Heart left ventricle (tissue), 16 donors: Measurements from ENCODE around the gene MESP2. TPM values are rescaled to one million over a fixed set of nuclear protein-coding genes. Genes with fewer than 3 reads are reported as not detected.

Experiments
- ATAC-seq, 4 donors: fragments of 200-7000 bp; cut with Tn5 transposase; one replicate each; pipeline ENCODE4 v1.9.1; 2020 to 2022; ENCODE audit warnings: moderate library complexity in 4 of 4, mild to moderate bottlenecking in 3 of 4, moderate number of reproducible peaks in 1 of 4
- DNase-seq, 5 donors: peaks; one replicate each; pipeline ENCODE4 v3.0.0-alpha.2; 2020
- H3K27ac ChIP-seq, 12 donors: fragments of 200-600 bp; sonication (generic) in 4 of 12; one replicate each; pipeline versions ENCODE4 v1.5.0 to v1.8.0; 2016 to 2022; ENCODE audit warnings: mild to moderate bottlenecking in 2 of 12
- H3K27me3 ChIP-seq, 9 donors: fragments of 200-600 bp; sonication (generic) in 2 of 9; one replicate each; pipeline versions ENCODE4 v1.5.1 to v1.8.0; 2016 to 2022; ENCODE audit warnings: mild to moderate bottlenecking in 3 of 9
- H3K36me3 ChIP-seq, 9 donors: fragments of 200-600 bp; sonication (generic) in 2 of 9; one replicate each; pipeline versions ENCODE4 v1.5.0 to v1.8.0; 2018 to 2022; ENCODE audit warnings: mild to moderate bottlenecking in 2 of 9
- H3K4me1 ChIP-seq, 12 donors: fragments of 200-600 bp; sonication (generic) in 4 of 12; one replicate each; pipeline versions ENCODE4 v1.5.0 to v1.8.0; 2016 to 2022; ENCODE audit warnings: mild to moderate bottlenecking in 3 of 12
- H3K4me3 ChIP-seq, 12 donors: fragments of 200-600 bp; sonication (generic) in 4 of 12; one replicate each; pipeline versions ENCODE4 v1.5.0 to v1.8.0; 2017 to 2022; ENCODE audit warnings: mild to moderate bottlenecking in 9 of 12, moderate library complexity in 4 of 12
- H3K9me3 ChIP-seq, 12 donors: fragments of 200-600 bp; sonication (generic) in 4 of 12; one replicate each; pipeline versions ENCODE4 v1.5.0 to v1.8.0; 2016 to 2022; ENCODE audit warnings: mild to moderate bottlenecking in 1 of 12
- POLR2A ChIP-seq, 2 donors: fragments of 450-650 bp; IDR thresholded peaks; one replicate each; pipeline ENCODE4 v1.6.1; 2017; ENCODE audit warnings: antibody characterized with exemption in 2 of 2, mild to moderate bottlenecking in 2 of 2, moderate library complexity in 2 of 2
- WGBS, 4 donors: extraction: QIAGEN DNeasy Blood & Tissue Kit in 2 of 4; methylation state at CpG; one replicate each; pipeline versions ENCODE4 v1.1.5 to v1.1.7; 2013 to 2018; 5-methylcytosine and 5-hydroxymethylcytosine counted together
- intact Hi-C, 10 donors: fragments of 100-400 bp; cut with DNase I; formaldehyde crosslinking; loops; one replicate each; pipeline versions ENCODE4 v1.11.1 to v1.14.2; 2022
- polyA plus RNA-seq, 2 donors: library from polyadenylated mRNA; stranded (reverse); fragments of 200-250 nt; gene quantifications; one replicate each; pipeline ENCODE4 v1.2.3, GENCODE V29; 2013
- total RNA-seq, 9 donors: library from RNA; depleted of rRNA in 2 of 9; stranded (reverse); fragments of >200 nt in 2 of 9; fragmentation: NEBNext Ultra II Directional in 3 of 9; extraction: Animal tissue kit (Norgen Biotek cat#: 25700) in 3 of 9; gene quantifications; one replicate each; pipeline versions ENCODE4 v1.1.0 to v1.2.4, GENCODE V29; 2016 to 2023
- TF ChIP-seq, protein P1 (sequence below), 12 donors: fragments of 200-600 bp; sonication (generic) in 4 of 12; IDR thresholded peaks; one replicate each; pipeline versions ENCODE4 v1.5.0 to v1.8.0; 2018 to 2022; ENCODE audit warnings: antibody characterized with exemption in 12 of 12, mild to moderate bottlenecking in 5 of 12
- donor health status: ischemic (EF 13 %, LVEDD 7.1; RV severe dilation, severe dysfunction).
- donor health status: healthy with polysubstance abuse.
- donor health status: DM: no; HTN: yes; CAD: no.
- donor health status: DM: no; HTN: no; CAD: no.
- donor health status: ischemic (EF 25% LVEDD 6.9; RV normal size, moderate dysfunction).
- donor health status: ischemic (EF 25% LVEDD 5.7; RV mildly dilated, moderate dysfunction).
- donor health status: healthy.
- donor health status: DM: yes; HTN: yes; CAD: no.
- donor health status: ischemic (EF 35%, LVEDD 5.7; RV mildly dilated, moderate dysfunction).
- donor health status: nonischemic (EF 11% LVEDD 7.7; RV severe dilation, severe dysfunction).
- donor health status: DM: yes; HTN: yes; CAD: no.
- donor health status: PGD.
- donor health status: ischemic (EF 29% LVEDD 5.4; RV normal size, mild dysfunction).
- donor health status: nonischemic (EF 23%, LVEDD 6.1; RV moderate dilation, normal function).

MESP2 gene
- total and polyA plus RNA-seq, 11 donors: 0.16 to 0.65 (median 0.58) TPM; not detected in 7

- TF ChIP-seq, protein P1, sequence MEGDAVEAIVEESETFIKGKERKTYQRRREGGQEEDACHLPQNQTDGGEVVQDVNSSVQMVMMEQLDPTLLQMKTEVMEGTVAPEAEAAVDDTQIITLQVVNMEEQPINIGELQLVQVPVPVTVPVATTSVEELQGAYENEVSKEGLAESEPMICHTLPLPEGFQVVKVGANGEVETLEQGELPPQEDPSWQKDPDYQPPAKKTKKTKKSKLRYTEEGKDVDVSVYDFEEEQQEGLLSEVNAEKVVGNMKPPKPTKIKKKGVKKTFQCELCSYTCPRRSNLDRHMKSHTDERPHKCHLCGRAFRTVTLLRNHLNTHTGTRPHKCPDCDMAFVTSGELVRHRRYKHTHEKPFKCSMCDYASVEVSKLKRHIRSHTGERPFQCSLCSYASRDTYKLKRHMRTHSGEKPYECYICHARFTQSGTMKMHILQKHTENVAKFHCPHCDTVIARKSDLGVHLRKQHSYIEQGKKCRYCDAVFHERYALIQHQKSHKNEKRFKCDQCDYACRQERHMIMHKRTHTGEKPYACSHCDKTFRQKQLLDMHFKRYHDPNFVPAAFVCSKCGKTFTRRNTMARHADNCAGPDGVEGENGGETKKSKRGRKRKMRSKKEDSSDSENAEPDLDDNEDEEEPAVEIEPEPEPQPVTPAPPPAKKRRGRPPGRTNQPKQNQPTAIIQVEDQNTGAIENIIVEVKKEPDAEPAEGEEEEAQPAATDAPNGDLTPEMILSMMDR (IDR thresholded peaks at IDR 0.05): no peak
- TF ChIP-seq POLR2A (IDR thresholded peaks at IDR 0.05): no peak
- intact Hi-C loops: loop anchor here in 5 of 10 donors (10.0 kb wide), 3 partner anchors 226 to 326 kb away; no protein-coding TSS in a partner anchor
- Histone ChIP-seq H3K4me1 (peaks cover 0 to 12% (median 0%) of the 10 kb centered on the region in 12 donors), H3K9me3 (no peaks in the 10 kb centered on the region), H3K27ac (no peak overlapping the region), H3K4me3 (no peak overlapping the region), H3K27me3 (no peaks in the 10 kb centered on the region), H3K36me3 (no peaks in the 10 kb centered on the region)
- WGBS, 4 donors: 85 to 89% (median 85%) methylated on average over 8 of the region's 8 CpGs
- ATAC-seq (no peak), DNase-seq (no peak)
Observed at GRCh38 chr15:89758981-89759380, 17.2 kb upstream of the MESP2 start.

GRCh38 chr15:89759835-89760234, 16.3 kb upstream of the MESP2 start:
- peaks cover 0 to 12% (median 0%) of the 10 kb centered on the region in 12 donors for H3K4me1 ChIP-seq
- H3K9me3 ChIP-seq: no peaks in the 10 kb centered on the region
- WGBS, 4 donors: 78 to 95% (median 82%) methylated on average over 3 of the region's 3 CpGs
- no peak overlapping the region for H3K4me3 ChIP-seq
- intact Hi-C loops: loop anchor here (1.0 to 10.0 kb wide), 8 partner anchors 113 to 325 kb away; no protein-coding TSS in a partner anchor
- H3K36me3 ChIP-seq: no peaks in the 10 kb centered on the region
- ATAC-seq (no peak), DNase-seq (no peak)
- no peak overlapping the region for H3K27ac ChIP-seq
- no peaks in the 10 kb centered on the region for H3K27me3 ChIP-seq
- TF ChIP-seq, protein P1 (IDR thresholded peaks at IDR 0.05): no peak
- TF ChIP-seq POLR2A (IDR thresholded peaks at IDR 0.05): no peak

DNA sequence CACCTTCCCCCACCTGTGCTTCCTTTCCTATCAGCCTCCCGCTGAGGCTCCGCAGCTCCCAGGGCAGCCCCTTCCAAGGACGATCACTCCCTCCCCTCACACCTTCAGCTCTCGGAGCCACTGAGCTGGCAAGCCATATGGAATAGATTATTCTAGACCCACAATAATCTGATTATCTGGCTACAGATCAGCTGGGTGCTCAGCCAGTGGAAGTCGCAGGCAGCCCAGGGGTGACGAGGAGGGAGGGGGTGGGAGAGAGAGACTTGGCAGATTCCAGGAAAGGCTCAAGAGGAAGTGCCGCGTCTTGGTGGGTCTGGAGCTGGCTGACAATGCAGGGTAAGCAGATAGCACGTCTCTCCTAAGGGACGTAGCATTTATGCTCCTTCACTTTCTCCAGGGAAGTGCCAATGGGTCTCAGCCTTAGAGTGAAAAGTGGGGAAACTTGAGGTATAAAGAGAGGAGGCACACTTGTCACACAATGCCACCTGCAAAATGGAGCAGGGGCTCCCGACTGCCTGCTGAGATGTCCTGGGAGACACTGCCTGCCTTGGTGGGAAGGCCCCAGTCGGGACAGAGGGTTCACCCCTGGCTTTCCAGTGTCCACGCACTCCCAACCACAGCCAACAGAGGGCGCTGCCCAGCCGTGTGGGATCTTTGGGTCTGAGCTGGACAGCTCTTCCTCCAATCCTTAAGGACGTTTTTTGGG, 15.7 kb upstream of the MESP2 start:
- Histone ChIP-seq H3K4me1 (peaks cover 0 to 12% (median 0%) of the 10 kb centered on the region in 12 donors), H3K27ac (no peak overlapping the region), H3K36me3 (no peaks in the 10 kb centered on the region), H3K4me3 (no peak overlapping the region), H3K27me3 (no peaks in the 10 kb centered on the region), H3K9me3 (no peaks in the 10 kb centered on the region)
- ATAC-seq (peak; percentile 76 to 93 (median 90)), DNase-seq (peak; percentile 67 to 89 (median 77))
- intact Hi-C loops: loop anchor here (1.0 to 10.0 kb wide), 6 partner anchors 112 to 314 kb away; no protein-coding TSS in a partner anchor
- 32 to 46% (median 33%) methylated on average over 13 to 16 of the region's 16 CpGs for WGBS, 4 donors
- TF ChIP-seq, protein P1 (IDR thresholded peaks at IDR 0.05): peak; percentile 91 to 97 (median 94)
- no peak for TF ChIP-seq POLR2A (IDR thresholded peaks at IDR 0.05)

DNA sequence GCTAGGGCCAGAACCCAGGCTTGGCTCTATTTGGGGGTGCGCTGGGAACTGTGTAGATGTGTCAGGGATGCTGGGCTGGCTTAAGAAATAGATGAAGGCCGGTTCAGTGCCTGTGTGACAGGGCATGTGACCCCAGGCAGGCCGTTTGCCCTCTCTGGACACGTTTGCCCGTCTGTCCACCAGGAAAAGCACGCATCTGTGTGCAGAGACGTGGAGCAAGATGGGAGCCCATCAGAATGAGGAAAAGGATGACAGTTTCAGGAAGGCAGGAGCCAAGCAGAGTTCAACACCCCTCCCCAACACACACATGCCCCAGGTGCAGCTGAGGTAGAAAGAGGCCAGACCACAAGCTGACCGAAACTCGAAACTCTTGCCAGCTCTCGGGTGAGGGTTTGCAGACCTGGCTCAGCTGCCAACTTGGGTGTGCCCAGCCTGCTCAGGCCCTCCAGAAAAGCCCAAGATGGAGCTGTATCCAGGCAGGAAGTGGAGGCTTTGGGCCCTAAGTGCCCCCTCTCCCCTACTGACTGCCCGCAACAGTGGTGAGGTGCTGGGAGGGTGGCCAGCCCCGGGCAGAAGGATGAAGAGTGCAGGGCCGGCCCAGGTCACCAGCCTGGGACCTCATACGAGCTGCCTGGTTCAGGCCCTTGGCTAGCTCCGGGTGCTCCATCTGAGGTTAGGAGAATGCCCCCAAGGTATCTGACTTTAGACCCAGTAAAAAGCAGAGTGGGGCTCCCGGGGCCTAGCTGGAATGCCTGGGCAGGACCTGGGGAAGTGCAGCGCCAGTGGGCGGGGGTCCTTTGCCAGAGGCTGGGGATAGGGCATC, 14.9 kb upstream of the MESP2 start:
- peak in 1 of 4 donors; percentile 8 for ATAC-seq
- 69 to 75% (median 72%) methylated on average over 16 to 18 of the region's 18 CpGs for WGBS, 4 donors
- peaks cover 0 to 12% (median 0%) of the 10 kb centered on the region in 12 donors for H3K4me1 ChIP-seq

More for the DNA sequence above, 14.9 kb upstream of the MESP2 start:
- Histone ChIP-seq H3K36me3 (no peaks in the 10 kb centered on the region), H3K27me3 (no peaks in the 10 kb centered on the region), H3K4me3 (no peak overlapping the region), H3K9me3 (no peaks in the 10 kb centered on the region), H3K27ac (peak overlapping the region in 1 of 12 donors; percentile 41)
- no peak for TF ChIP-seq POLR2A (IDR thresholded peaks at IDR 0.05)
- TF ChIP-seq, protein P1 (IDR thresholded peaks at IDR 0.05): peak in 4 of 12 donors; percentile 1 to 6 (median 6)
- DNase-seq: no peak
- intact Hi-C loops: loop anchor here in 9 of 10 donors (2.0 to 10.0 kb wide), 5 partner anchors 112 to 314 kb away; no protein-coding TSS in a partner anchor
